Measurements from ENCODE around the gene MEGF8.

DNA sequence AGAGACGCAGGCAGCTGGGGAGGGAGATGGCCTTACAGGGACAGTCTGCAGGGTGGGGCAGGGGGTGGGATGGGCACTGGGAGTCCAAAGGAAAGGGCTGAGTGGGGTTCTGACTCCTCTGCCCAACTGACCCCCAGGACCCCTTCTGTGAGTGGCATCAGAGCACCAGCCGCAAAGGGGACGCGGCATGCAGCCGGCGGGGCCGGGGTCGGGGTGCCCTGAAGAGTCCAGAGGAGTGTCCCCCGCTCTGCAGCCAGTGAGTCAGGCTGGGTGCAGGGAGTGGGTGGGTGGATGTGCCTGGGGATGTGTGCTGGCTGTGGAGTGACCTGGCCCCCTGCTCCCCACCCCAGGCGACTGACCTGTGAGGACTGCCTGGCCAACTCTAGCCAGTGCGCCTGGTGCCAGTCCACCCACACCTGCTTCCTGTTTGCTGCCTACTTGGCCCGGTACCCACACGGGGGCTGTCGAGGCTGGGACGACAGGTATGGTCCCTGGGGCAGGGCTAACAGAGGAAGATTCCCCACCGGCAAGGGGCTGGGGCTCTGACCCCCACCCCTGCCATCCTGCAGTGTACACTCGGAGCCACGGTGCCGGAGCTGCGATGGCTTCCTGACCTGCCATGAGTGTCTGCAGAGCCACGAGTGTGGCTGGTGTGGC is 25.8 kb downstream of the MEGF8 start:
- TF ChIP-seq POLR2A (IDR thresholded peaks at IDR 0.05; ENCODE audit: low read depth, low read length), result no peak
- TF ChIP-seq POLR2AphosphoS5 (IDR thresholded peaks at IDR 0.05; ENCODE audit: low read depth, low read length), result no peak
- TF ChIP-seq TAF1 (IDR thresholded peaks at IDR 0.05; ENCODE audit: borderline replicate concordance, low read depth, low read length), result no peak
